Immature natural killer cell (primary cell): ENCODE data around the gene TRPV3. TPM values are rescaled to one million over a fixed set of nuclear protein-coding genes. Genes with fewer than 3 reads are reported as not detected.

Experiments
- DNase-seq, 3 donors: peaks; one replicate each; pipeline ENCODE4 v3.0.0; 2022; ENCODE audit warnings: mixed read lengths in 1 of 3
- H3K27ac Mint-ChIP-seq, 6 donors: one replicate each; pipeline ENCODE4 v1.8.0; 2020; ENCODE audit warnings: mixed read lengths in 6 of 6, mild to moderate bottlenecking in 5 of 6, inconsistent platforms in 4 of 6, moderate library complexity in 3 of 6
- H3K27me3 Mint-ChIP-seq, 3 donors: one replicate each; pipeline ENCODE4 v1.8.0; 2020 to 2021; ENCODE audit warnings: low read depth in 3 of 3, mild to moderate bottlenecking in 3 of 3, mixed read lengths in 3 of 3, moderate library complexity in 3 of 3, inconsistent platforms in 1 of 3
- H3K36me3 Mint-ChIP-seq, 3 donors: one replicate each; pipeline ENCODE4 v1.8.0; 2020; ENCODE audit warnings: mixed read lengths in 3 of 3, inconsistent platforms in 2 of 3, mild to moderate bottlenecking in 2 of 3
- H3K4me1 Mint-ChIP-seq, 2 donors: one replicate each; pipeline ENCODE4 v1.8.0; 2020; ENCODE audit warnings: inconsistent platforms in 2 of 2, mild to moderate bottlenecking in 2 of 2, mixed read lengths in 2 of 2, moderate library complexity in 1 of 2
- H3K4me3 Mint-ChIP-seq, 5 donors: one replicate each; pipeline ENCODE4 v1.8.0; 2020; ENCODE audit warnings: mild to moderate bottlenecking in 5 of 5, mixed read lengths in 5 of 5, inconsistent platforms in 3 of 5, moderate library complexity in 3 of 5
- H3K9me3 Mint-ChIP-seq, 6 donors: one replicate each; pipeline ENCODE4 v1.8.0; 2020; ENCODE audit warnings: mild to moderate bottlenecking in 6 of 6, mixed read lengths in 6 of 6, inconsistent platforms in 4 of 6, moderate library complexity in 3 of 6
- polyA plus RNA-seq, 3 donors: library from polyadenylated mRNA; unstranded; fragments of 300-500 nt; fragmentation: Illumina TruSeq; gene quantifications; one replicate each; pipeline ENCODE4 v1.2.3, GENCODE V29; 2021

Gene TRPV3
- 1 to 10 TPM in 1 of 3 donors, under 1 TPM in 2; 0.05 to 1.3 (median 0.39) TPM for polyA plus RNA-seq

DNA sequence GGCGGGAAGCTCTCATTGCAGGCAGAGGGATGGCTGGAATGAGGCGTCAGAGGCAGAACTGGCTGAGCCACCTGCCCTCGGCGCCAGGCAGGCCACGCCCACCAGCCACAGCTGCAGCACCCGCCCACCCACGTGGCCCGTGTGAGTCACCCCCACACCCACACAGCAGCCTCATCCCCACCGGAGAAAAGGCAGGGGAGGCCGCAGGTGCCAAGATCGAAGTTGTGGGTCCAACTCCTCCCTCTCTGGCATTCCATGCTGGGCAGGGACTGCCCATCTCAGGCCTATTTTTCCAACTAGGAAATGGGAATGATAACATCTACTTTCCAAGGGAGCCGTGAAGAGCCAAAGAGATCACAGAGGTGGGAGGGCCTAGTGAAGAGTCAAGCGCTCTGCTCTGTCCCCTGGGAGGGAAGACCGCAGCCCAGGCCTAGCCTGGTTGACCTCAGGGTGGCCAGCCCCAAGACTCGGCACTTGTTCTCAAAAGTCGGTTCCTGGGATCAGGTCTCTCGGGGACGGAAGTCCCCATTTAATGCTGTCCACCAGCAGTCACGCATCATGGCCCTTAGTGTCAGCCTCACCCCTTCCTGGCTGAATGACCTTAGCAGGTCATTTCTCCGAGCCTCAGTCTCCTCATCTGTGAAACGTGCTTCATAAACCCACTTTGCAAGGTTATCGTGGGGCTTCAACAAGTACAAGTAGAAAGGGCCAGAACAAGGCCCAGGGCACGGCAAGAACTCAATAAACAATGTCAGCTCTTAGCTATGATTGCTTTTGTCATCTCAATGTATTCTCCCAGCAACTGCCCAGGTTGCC is at the start of gene TRPV3:
Gene TRPV3 (minus strand): TSS at position 45 of the 816 bp plus-strand sequence. CDS start 2,962 bp downstream, outside the sequence.
- Mint-ChIP-seq H3K27ac (no peak within 1 kb of the TSS), H3K36me3 (no peaks in the 10 kb centered on the region), H3K4me3 (no peak within 1 kb of the TSS), H3K9me3 (no peaks in the 10 kb centered on the region), H3K27me3 (peaks cover 0 to 3% (median 2%) of the 10 kb centered on the region in 3 donors), H3K4me1 (no peaks in the 10 kb centered on the region)
- no peak for DNase-seq

DNA sequence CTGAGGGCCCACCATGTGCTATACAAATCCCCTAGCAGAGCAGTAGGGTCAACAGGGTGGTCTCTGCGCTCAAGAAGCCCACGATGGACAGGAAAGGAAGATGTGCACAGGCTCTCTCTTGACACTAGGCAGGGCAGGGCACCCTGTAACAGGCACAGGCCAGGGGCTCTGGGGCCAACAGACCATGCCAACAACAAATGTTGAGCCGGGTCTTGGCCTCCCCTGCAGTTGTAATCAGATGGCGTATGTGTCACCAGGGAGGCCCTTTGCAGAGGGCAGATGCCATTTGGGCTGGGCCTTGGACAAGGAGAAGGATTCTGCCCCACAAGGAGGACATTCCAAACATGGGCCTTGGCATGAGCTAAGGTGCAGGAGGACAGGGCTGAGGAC is 46.3 kb upstream of the TRPV3 start:
- no peaks in the 10 kb centered on the region for H3K4me1 Mint-ChIP-seq
- H3K4me3 Mint-ChIP-seq: no peak overlapping the region
- H3K9me3 Mint-ChIP-seq: no peaks in the 10 kb centered on the region
- peaks cover 0 to 9% (median 6%) of the 10 kb centered on the region in 3 donors for H3K36me3 Mint-ChIP-seq
- H3K27ac Mint-ChIP-seq: no peak overlapping the region
- peaks cover 0 to 1% (median 0%) of the 10 kb centered on the region in 3 donors for H3K27me3 Mint-ChIP-seq
- DNase-seq: no peak

DNA sequence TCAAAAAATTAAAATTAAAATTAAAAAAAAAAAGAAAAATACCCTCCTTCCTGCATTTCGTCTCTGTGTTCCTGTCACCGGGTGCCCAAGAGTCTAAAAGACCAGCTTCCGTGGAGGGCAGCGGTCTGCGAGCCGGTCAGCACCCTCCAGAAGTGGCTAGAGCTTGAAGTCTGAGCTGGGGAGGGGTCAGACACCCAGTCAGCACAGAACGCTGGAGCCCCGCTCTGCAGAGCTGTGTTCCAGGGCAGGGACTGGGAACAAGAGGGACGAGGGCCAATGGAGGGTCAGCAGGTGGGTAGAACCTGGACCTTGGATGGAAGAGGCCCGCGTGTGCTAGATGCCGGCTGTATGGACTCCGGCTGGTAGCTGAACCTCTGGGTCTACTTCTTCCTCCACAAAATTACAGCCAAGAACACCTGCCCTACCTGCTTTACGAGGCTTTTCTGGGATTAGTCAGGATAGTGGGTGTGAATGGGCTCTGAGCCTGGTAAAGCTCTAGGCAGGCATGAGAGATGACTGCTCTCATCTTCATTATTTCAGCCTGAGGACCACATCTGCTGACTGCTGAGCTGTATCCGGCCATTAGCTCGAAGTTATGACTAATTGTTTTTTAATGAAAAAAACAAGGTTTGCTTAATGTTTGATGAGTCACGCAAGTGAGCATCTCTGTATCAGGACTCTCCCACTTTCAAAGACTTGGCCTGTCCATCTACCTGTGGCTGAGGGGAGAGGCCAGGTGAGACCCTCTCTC is 45.7 kb upstream of the TRPV3 start:
- H3K4me1 Mint-ChIP-seq: no peaks in the 10 kb centered on the region
- H3K27me3 Mint-ChIP-seq: peaks cover 0 to 1% (median 0%) of the 10 kb centered on the region in 3 donors
- DNase-seq: no peak
- H3K36me3 Mint-ChIP-seq: peaks cover 0 to 7% (median 2%) of the 10 kb centered on the region in 3 donors
- no peaks in the 10 kb centered on the region for H3K9me3 Mint-ChIP-seq
- no peak overlapping the region for H3K4me3 Mint-ChIP-seq
- H3K27ac Mint-ChIP-seq: no peak overlapping the region

DNA sequence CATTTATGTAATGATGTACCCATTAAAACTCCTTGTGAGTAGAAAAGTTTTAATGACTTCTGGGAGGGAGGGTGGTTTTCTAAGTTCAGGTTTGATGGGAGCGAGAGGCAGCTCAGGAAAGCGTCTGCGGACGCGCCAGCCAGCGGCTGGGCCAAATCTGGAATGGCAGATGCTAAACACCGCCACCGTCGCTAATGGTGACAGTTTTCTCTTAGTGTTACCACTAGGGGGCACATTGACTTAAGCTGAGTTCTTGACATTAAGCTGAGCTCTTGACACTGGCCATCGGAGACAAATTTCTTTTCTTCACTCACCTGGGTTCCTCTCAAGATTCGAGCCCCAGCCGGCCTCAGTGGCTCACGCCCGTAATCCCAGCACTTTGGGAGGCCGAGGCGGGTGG is 44.9 kb upstream of the TRPV3 start:
- peaks cover 0 to 1% (median 0%) of the 10 kb centered on the region in 3 donors for H3K27me3 Mint-ChIP-seq
- no peaks in the 10 kb centered on the region for H3K9me3 Mint-ChIP-seq
- H3K36me3 Mint-ChIP-seq: peaks cover 0 to 4% (median 0%) of the 10 kb centered on the region in 3 donors
- H3K27ac Mint-ChIP-seq: no peak overlapping the region
- no peaks in the 10 kb centered on the region for H3K4me1 Mint-ChIP-seq
- DNase-seq: peak in 2 of 3 donors; percentile 7 to 15
- no peak overlapping the region for H3K4me3 Mint-ChIP-seq

DNA sequence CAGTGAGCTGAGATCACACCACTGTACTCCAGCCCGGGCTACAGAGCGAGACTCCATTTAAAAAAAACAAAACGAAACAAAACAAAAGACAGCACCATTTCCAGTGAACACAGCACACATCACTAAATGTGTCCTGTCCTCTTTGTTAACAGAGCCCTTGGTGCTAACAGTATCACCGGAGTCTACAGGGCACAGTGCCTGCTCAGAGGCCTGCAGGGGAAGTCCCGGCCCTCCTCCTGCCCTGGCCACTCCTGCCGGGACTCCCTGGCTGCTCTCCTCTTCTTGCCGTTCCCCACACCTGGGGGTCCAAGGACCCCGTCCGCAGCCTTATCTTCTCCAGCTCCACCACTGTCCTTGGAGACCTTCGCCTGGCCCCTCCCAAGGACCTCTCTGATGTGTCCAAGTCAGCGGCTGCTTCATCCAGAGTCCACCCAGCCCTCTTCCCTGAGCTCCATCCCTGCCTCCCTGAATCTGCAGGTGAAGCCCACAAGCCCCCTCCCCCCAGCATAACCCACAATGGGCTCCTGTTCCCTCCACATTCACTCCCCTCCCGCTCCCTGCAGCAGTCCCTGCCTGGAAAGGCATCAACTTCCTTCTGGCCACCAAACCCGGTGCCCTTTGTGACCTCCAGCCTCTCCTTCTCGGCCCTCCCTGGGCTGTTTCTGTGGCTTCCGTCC is 43.1 kb upstream of the TRPV3 start:
- Mint-ChIP-seq H3K4me1 (no peaks in the 10 kb centered on the region), H3K4me3 (no peak overlapping the region), H3K36me3 (peaks cover 0 to 4% (median 0%) of the 10 kb centered on the region in 3 donors), H3K9me3 (no peaks in the 10 kb centered on the region), H3K27me3 (peaks cover 0 to 3% (median 1%) of the 10 kb centered on the region in 3 donors), H3K27ac (no peak overlapping the region)
- DNase-seq: no peak

DNA sequence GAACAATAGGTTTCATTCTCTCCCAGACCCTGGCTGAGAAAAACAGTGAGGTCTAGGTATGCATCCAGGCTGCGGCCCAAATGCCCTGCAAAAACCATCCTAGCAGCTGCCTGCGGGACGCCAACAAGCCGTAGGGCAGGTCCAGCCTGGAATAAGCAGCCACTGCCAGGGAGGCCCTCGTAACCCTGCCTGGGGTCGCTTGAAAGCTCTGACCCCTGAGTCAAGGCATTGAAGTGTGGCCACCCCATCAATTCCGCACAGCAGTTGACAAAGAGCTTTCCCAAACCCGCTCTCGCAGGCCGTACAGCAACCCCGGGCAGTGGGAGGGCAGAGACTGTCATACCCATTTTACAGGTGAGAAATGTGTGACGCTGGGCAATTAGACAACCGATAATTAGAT is 40.5 kb upstream of the TRPV3 start:
- no peaks in the 10 kb centered on the region for H3K9me3 Mint-ChIP-seq
- H3K4me3 Mint-ChIP-seq: no peak overlapping the region
- H3K4me1 Mint-ChIP-seq: no peaks in the 10 kb centered on the region
- no peaks in the 10 kb centered on the region for H3K36me3 Mint-ChIP-seq
- peaks cover 0 to 3% (median 1%) of the 10 kb centered on the region in 3 donors for H3K27me3 Mint-ChIP-seq
- no peak for DNase-seq
- H3K27ac Mint-ChIP-seq: no peak overlapping the region

DNA sequence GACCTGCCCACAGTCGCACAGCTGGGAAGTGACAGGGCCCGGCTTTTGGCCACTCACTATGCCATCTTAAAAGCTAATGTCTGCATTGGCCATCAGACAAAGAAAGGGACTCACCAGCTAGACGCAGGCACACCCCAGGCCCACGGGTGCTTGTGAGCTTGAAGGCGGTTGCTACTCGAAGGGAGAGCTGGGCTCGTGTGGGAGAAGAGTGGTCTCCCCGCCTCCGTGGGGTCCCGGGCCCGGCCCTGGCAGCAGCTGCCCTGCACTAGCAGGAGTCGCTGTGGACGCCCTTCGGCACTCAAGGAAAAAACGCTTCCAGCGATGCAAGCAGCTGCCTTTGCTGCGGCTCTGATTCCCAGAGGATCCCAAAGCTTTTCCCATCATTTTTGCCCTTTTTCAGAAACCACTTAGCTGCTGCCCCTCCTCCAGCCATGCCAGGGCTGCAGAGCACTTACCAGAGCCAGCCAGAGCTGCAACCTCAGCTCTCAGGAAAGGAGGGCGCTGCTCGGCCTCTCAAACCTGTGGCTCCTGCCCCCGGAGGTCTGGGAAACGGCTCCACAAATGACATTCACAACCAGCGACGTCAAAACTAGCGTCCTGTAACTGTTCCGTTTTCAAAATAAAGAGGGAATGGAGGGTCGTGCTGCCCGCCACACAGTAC is 39.3 kb upstream of the TRPV3 start:
- DNase-seq: no peak
- Mint-ChIP-seq H3K9me3 (no peaks in the 10 kb centered on the region), H3K27me3 (peaks cover 0 to 3% (median 1%) of the 10 kb centered on the region in 3 donors), H3K36me3 (no peaks in the 10 kb centered on the region), H3K27ac (no peak overlapping the region), H3K4me3 (no peak overlapping the region), H3K4me1 (no peaks in the 10 kb centered on the region)

DNA sequence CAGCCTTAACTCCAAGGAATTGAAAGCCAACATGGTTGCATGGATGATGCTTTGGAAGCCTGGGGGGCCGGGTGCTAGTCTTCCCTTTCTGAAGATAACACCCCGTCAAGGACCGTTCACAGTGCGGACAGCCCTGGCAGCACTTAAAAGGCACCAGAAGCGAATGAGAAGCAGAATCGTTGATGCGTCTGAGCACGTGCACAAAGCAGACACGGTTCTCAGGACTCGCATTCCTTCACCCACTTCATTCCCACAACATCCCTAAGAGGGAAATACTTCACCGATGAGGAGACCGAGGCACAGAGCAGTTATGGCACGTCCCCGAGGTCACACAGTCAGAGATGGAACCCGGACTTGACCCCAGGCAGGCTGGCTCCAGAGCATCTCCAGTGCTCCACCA is 37.4 kb upstream of the TRPV3 start:
- Mint-ChIP-seq H3K9me3 (no peaks in the 10 kb centered on the region), H3K27me3 (peaks cover 0 to 5% (median 1%) of the 10 kb centered on the region in 3 donors), H3K4me3 (no peak overlapping the region), H3K4me1 (no peaks in the 10 kb centered on the region), H3K27ac (no peak overlapping the region), H3K36me3 (peaks cover 0 to 2% (median 0%) of the 10 kb centered on the region in 3 donors)
- no peak for DNase-seq

DNA sequence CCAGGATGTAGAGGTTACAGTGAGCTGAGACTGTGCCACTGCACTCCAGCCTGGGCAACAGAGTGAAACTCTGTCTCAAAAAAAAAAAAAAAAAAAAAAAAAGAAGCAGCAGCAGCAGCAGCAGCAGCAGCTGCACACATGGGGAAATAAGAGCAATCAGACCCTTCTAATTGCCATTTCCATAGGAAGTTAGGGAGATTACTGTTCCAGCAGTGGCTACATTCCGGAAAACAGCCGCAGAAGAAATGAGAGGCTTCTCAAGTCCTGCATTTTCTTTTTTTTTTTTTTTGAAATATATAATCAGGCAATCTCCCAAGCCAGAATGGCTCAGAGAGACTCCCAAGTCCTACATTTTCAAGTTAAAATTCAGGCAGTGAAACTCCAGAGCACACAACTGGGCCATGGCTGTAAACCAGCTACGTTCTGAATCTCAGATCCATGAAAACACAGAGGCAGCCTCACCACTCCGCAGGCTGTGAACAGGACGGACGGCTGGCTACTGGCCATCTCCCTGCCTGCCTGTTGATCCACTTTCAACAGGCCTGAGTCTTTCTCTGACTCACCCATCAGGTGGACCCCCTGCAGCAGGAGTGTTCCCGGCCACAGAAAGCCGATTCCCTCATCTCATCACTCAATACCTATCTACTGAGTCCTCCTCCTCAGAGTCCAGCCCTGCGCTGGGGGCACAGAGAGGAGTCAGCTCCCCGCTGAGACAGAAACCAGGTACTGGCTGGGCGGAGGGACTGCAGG is 36.6 kb upstream of the TRPV3 start:
- peaks cover 0 to 10% (median 3%) of the 10 kb centered on the region in 3 donors for H3K36me3 Mint-ChIP-seq
- H3K27ac Mint-ChIP-seq: no peak overlapping the region
- no peak for DNase-seq

DNA sequence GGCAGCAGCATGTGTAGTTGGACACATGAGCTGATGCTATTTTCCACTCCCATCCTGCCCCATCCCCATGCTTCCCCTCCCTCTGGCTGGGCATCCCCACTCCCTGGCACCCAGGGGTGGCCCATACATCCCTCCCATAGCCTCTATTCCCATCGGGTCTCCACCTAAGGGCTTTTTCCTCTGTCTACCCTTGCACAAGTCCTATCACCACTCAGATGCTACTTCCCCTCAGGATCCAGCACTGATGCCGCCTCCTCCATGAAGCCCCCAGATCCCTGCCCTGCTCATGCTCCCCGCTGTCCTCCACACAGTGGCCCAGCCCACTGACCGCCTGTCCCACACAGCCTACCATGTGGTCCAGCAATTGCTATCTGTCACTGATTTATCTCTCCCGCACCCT is 35.8 kb upstream of the TRPV3 start:
- H3K4me3 Mint-ChIP-seq: no peak overlapping the region
- H3K36me3 Mint-ChIP-seq: peaks cover 0 to 10% (median 7%) of the 10 kb centered on the region in 3 donors
- no peaks in the 10 kb centered on the region for H3K4me1 Mint-ChIP-seq
- peak overlapping the region in 2 of 6 donors; percentile 28 to 77 for H3K27ac Mint-ChIP-seq
- no peak for DNase-seq
- H3K9me3 Mint-ChIP-seq: no peaks in the 10 kb centered on the region
- H3K27me3 Mint-ChIP-seq: peaks cover 0 to 5% (median 0%) of the 10 kb centered on the region in 3 donors

More for the DNA sequence above, 36.6 kb upstream of the TRPV3 start:
- Mint-ChIP-seq H3K27me3 (peaks cover 0 to 5% (median 0%) of the 10 kb centered on the region in 3 donors), H3K4me3 (no peak overlapping the region), H3K9me3 (no peaks in the 10 kb centered on the region), H3K4me1 (no peaks in the 10 kb centered on the region)

DNA sequence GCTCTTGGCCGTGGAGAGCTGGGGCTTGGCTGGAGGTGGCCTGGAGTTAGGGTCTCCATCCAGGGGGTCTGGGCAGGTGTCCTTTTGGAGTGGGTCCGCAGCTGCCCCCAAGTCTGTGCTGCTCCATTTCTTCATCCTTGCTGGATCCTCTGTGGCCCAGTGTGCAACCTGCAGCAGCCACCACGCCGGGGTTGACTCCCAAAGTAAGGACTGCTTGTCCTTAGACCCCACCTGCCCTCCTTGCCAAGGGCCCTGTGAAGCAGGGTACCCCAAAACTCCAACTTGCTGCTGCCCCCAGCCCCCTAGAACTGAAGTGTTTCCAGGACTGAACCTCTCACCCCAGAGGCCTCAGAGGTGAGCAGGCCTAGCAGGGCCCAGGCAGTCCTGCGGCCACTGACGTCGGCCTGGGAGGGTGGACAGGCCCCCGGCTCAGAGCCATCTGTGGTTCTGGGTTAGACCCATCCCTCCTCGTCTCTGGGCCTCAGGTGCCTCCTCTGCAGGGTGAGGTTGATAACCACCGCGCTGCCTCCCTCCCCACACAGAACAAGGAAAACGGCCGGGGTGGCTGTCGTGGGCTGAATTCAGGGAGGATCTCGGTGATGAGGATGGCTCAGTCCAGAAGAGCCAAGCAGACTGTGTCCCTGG is 34.7 kb upstream of the TRPV3 start:
- H3K9me3 Mint-ChIP-seq: no peaks in the 10 kb centered on the region
- no peaks in the 10 kb centered on the region for H3K4me1 Mint-ChIP-seq
- no peak overlapping the region for H3K27ac Mint-ChIP-seq
- no peak overlapping the region for H3K4me3 Mint-ChIP-seq
- H3K27me3 Mint-ChIP-seq: peaks cover 0 to 5% (median 0%) of the 10 kb centered on the region in 3 donors
- no peak for DNase-seq
- peaks cover 0 to 13% (median 7%) of the 10 kb centered on the region in 3 donors for H3K36me3 Mint-ChIP-seq

DNA sequence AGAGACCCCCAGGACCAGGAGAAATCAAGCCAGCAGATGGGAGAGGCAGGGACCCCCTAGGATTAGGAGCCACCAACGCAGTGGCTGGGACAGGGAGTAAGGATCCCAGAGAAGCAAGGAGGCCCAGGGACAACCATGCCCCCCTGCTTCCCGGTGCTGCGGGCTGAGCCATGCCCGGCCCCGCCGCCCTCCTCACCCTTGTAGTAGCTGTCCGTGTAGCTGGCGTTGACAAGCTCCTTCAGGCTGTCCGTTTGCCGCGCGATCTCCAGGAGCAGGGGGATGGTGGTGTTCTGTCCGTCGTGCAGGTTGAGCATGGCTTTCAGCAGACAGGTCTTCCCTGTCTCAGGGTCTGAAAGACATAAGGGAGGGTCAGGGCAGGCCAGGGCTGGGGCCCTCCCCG is 33.2 kb upstream of the TRPV3 start:
- Mint-ChIP-seq H3K27me3 (peaks cover 0 to 2% (median 0%) of the 10 kb centered on the region in 3 donors), H3K4me1 (no peaks in the 10 kb centered on the region), H3K4me3 (no peak overlapping the region), H3K27ac (no peak overlapping the region), H3K36me3 (peaks cover 0 to 13% (median 7%) of the 10 kb centered on the region in 3 donors), H3K9me3 (no peaks in the 10 kb centered on the region)
- DNase-seq: no peak
